Activated B cell treated with CpG ODN at 0.5 μM for 24 hours (primary cell): ENCODE data around the gene TMEM80. TPM values are rescaled to one million over a fixed set of nuclear protein-coding genes. Genes with fewer than 3 reads are reported as not detected.

Experiments used
- ATAC-seq: fragments of 200-7000 bp; cut with Tn5 transposase; one replicate; pipeline ENCODE4 v1.10.0; 2021; ENCODE audit warnings: low read depth, mild to moderate bottlenecking, moderate library complexity
- CTCF ChIA-PET: fragments of 350-600 bp; sonication (Branson Sonifier 250); formaldehyde crosslinking; loops from one replicate; lab custom pipeline; 2021; ENCODE audit warnings: antibody characterized with exemption; lab: Charles Lee
- POLR2A ChIA-PET: fragments of 350-600 bp; sonication (Branson Sonifier 250); formaldehyde crosslinking; loops from one replicate; lab custom pipeline; 2021; ENCODE audit warnings: antibody characterized with exemption; lab: Charles Lee
- DNase-seq: peaks from one replicate; pipeline ENCODE4 v3.0.0; 2022
- H3K27ac Mint-ChIP-seq: one replicate; pipeline ENCODE4 v1.8.0; 2020; ENCODE audit warnings: mixed read lengths
- H3K27me3 Mint-ChIP-seq: one replicate; pipeline ENCODE4 v1.8.0; 2021; ENCODE audit warnings: mixed read lengths
- H3K36me3 Mint-ChIP-seq: one replicate; pipeline ENCODE4 v1.8.0; 2021; ENCODE audit warnings: low read depth, mixed read lengths
- H3K4me1 Mint-ChIP-seq: one replicate; pipeline ENCODE4 v1.8.0; 2021; ENCODE audit warnings: mixed read lengths
- H3K4me3 Mint-ChIP-seq: one replicate; pipeline ENCODE4 v1.8.0; 2020; ENCODE audit warnings: mild to moderate bottlenecking, mixed read lengths
- H3K9me3 Mint-ChIP-seq: one replicate; pipeline ENCODE4 v1.8.0; 2020; ENCODE audit warnings: mixed read lengths
- intact Hi-C: fragments of 100-400 bp; cut with micrococcal nuclease; formaldehyde crosslinking; loops from one replicate; pipeline ENCODE4 v1.15.1; 2024
- total RNA-seq: library from RNA; stranded (reverse); gene quantifications from 2 replicates; pipeline ENCODE4 v1.2.3, GENCODE V29; 2022
- TF ChIP-seq, protein P1 (sequence below): fragments of 200-600 bp; IDR thresholded peaks from one replicate; pipeline ENCODE4 v1.8.0; 2022; ENCODE audit warnings: antibody characterized with exemption, mild to moderate bottlenecking

TMEM80 gene
- total RNA-seq, 1 donor from 2014 or later, result 44.4 TPM

GRCh38 chr11:742571-743201 is 47.1 kb downstream of the TMEM80 start:
- POLR2A ChIA-PET, result no interaction called here
- DNase-seq (no peak), ATAC-seq (no peak)
- Mint-ChIP-seq H3K4me3 (no peak overlapping the region), H3K36me3 (no peaks in the 10 kb centered on the region), H3K9me3 (no peaks in the 10 kb centered on the region), H3K4me1 (peaks cover 9% of the 10 kb centered on the region), H3K27ac (no peak overlapping the region), H3K27me3 (peaks cover 11% of the 10 kb centered on the region)
- CTCF ChIA-PET, result no interaction called here
- TF ChIP-seq, protein P1, sequence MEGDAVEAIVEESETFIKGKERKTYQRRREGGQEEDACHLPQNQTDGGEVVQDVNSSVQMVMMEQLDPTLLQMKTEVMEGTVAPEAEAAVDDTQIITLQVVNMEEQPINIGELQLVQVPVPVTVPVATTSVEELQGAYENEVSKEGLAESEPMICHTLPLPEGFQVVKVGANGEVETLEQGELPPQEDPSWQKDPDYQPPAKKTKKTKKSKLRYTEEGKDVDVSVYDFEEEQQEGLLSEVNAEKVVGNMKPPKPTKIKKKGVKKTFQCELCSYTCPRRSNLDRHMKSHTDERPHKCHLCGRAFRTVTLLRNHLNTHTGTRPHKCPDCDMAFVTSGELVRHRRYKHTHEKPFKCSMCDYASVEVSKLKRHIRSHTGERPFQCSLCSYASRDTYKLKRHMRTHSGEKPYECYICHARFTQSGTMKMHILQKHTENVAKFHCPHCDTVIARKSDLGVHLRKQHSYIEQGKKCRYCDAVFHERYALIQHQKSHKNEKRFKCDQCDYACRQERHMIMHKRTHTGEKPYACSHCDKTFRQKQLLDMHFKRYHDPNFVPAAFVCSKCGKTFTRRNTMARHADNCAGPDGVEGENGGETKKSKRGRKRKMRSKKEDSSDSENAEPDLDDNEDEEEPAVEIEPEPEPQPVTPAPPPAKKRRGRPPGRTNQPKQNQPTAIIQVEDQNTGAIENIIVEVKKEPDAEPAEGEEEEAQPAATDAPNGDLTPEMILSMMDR, result no peak
- intact Hi-C loops, result no loop called here

DNA sequence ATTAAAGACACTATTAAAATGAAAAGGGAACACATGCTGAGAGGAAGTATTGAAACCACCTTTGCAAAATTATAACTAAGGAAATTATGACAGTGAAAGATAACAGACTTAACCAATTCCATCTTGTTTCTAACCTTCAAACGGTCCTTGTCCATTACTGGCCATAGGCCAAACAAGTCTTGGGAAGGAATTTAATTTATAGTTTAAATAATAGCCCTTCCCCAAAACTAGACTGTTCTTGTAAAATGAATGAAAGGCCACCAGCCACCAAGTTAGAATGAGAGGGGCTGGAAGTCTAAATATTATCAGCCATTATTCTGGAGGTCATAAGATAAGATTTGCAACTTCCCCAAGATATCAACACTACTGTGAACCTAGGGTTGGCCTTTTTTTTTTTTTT is 49.8 kb downstream of the TMEM80 start:
- ChIA-PET POLR2A (no interaction called here), CTCF (no interaction called here)
- ATAC-seq (no peak), DNase-seq (no peak)
- Mint-ChIP-seq H3K27ac (no peak overlapping the region), H3K36me3 (no peaks in the 10 kb centered on the region), H3K4me1 (peaks cover 22% of the 10 kb centered on the region), H3K27me3 (no peaks in the 10 kb centered on the region), H3K9me3 (no peaks in the 10 kb centered on the region), H3K4me3 (no peak overlapping the region)
- intact Hi-C loops, result no loop called here
- TF ChIP-seq, protein P1, result no peak

GRCh38 chr11:746289-747157 is 50.9 kb downstream of the TMEM80 start:
- DNase-seq (no peak), ATAC-seq (peak; percentile 6)
- no peaks in the 10 kb centered on the region for H3K9me3 Mint-ChIP-seq
- peaks cover 22% of the 10 kb centered on the region for H3K4me1 Mint-ChIP-seq
- H3K36me3 Mint-ChIP-seq, result no peaks in the 10 kb centered on the region
- CTCF ChIA-PET, result interaction anchor here (0.7 to 2.6 kb wide), 2 partner anchors 12 to 51 kb away, joined by 4 to 8 read pairs; partner anchors contain the start of genes DEAF1 and TMEM80
- H3K27ac Mint-ChIP-seq, result peak overlapping the region; percentile 59
- intact Hi-C loops, result loop anchor here (1.0 to 2.0 kb wide), 5 partner anchors 18 to 51 kb away; partner anchors contain the start of genes DEAF1, GATD1 and TMEM80
- TF ChIP-seq, protein P1, result no peak
- H3K27me3 Mint-ChIP-seq, result no peaks in the 10 kb centered on the region
- peak overlapping the region; percentile 76 for H3K4me3 Mint-ChIP-seq
- POLR2A ChIA-PET, result interaction anchor here (0.6 to 2.7 kb wide), 12 partner anchors 20 to 1196 kb away, joined by 3 to 26 read pairs (median 4); partner anchors contain the start of genes DEAF1, GATD1, HRAS and IRF7

DNA sequence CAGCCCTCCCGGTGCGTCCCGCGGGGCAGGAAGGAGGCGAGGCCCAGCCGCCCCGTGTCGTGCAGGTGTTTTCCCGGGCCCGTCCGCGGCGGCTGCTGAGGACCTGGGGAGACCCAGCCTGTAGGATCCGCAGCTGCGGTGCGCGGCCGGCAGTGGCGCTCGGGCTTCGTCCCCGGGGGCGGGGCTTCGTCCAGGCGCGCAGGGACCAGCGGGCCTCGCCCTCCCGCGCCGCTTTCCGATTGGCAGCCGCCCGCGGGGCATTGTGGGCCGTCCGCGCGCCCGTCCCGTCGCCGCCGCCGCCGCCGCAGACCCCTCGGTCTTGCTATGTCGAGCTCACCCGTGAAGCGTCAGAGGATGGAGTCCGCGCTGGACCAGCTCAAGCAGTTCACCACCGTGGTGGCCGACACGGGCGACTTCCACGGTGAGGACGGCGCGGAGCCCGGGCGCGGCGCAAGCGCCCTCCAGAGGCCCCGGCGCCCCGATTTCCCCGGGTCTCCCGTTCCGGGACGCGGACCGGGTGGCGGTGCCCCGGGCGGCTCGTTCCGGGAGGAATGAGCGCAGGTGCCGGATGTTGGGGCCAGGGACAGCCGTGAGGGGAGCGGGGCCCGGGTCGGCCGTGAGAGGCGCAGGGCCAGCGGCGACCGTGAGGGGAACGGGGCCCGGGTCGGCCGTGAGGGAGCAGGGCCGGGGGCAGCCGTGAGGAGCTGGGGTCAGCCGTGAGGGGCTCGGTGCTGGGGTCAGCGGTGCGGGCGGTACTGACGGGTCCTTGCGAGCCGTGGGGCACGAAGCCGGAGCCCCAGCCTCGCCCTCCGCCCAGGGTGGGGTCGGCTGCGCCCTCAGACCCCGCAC is 51.8 kb downstream of the TMEM80 start, which contains the start of gene TALDO1:
Gene TALDO1 (plus strand): TSS at position 307 of the 849 bp plus-strand sequence. CDS start 18 bp downstream, at position 325.
- DNase-seq (peak; percentile 91), ATAC-seq (peak; percentile 91)
- Mint-ChIP-seq H3K27me3 (no peaks in the 10 kb centered on the region), H3K9me3 (no peaks in the 10 kb centered on the region), H3K27ac (peak within 1 kb of the TSS; percentile 82), H3K4me1 (peaks cover 24% of the 10 kb centered on the region), H3K36me3 (peaks cover 2% of the 10 kb centered on the region), H3K4me3 (peak within 1 kb of the TSS; percentile 86)
- TF ChIP-seq, protein P1, result no peak
- ChIA-PET POLR2A (interaction anchor here (0.6 to 2.7 kb wide), 18 partner anchors 10 to 1195 kb away, joined by 3 to 26 read pairs (median 4); partner anchors contain the start of genes DEAF1, GATD1, HRAS and IRF7), CTCF (interaction anchor here (0.7 to 2.6 kb wide), 3 partner anchors 11 to 52 kb away, joined by 4 to 8 read pairs (median 7); partner anchors contain the start of genes DEAF1 and TMEM80)
- intact Hi-C loops, result loop anchor here (1.0 to 2.0 kb wide), 5 partner anchors 18 to 52 kb away; partner anchors contain the start of genes DEAF1, GATD1 and TMEM80
